Measurements from ENCODE around the gene ZNF787. TPM values are rescaled to one million over a fixed set of nuclear protein-coding genes. Genes with fewer than 3 reads are reported as not detected.

ZNF787 gene
- total and polyA plus RNA-seq, 2 of the 8 experiments (the other 6 are each of a cell fraction or from before 2014, with no cell fraction given): 19.7 to 56.0 TPM

DNA sequence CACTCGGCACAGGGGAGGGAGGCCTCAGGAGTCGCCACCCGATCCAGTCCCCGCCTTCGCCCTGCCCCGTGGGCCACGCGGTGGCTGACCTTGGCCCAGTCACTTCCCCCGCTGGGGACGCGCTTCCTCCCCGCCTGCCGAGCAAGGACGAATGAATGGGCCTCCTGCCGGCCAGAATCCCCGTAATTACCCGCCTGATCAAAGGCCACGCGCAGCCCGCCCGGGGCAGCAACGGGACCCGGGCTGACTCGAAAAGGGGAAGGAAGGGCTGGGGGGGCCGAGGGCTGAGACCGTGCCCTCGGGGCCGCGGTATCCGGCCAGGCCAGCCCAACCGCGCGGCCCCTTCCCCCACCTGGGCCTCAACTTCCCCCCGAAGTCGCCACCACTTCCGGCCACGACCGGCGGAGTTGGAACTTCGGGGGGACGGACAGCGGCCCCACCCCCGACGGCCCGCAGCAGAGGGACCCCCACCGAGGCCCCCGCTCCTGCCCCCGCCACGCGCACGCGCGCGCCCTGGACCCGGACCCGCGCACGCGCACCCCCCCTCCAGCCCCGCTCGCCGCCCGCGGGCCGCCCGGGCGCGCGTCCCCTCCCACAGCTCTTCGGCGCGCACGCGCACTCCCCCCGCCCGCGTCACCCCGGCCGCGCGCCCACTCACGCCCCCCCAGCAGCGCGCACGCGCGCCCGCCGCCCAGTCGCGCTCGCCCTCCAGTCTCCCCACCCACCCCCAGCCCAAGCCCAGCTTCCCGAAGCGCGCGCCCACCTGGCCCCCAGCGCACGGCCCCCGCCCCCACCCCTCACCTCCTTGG is 520 bp downstream of the ZNF787 start (continued):
- peak; percentile 9; the same call in 1 of the 2 replicates for TF ChIP-seq BACH1 (IDR thresholded peaks at IDR 0.05; ENCODE audit: low read length)
- no peak for TF ChIP-seq HDAC2 (IDR thresholded peaks at IDR 0.05; ENCODE audit: borderline replicate concordance in 1 of 2, low read depth in 2 of 2, low read length in 2 of 2)
- TF ChIP-seq, protein P1, sequence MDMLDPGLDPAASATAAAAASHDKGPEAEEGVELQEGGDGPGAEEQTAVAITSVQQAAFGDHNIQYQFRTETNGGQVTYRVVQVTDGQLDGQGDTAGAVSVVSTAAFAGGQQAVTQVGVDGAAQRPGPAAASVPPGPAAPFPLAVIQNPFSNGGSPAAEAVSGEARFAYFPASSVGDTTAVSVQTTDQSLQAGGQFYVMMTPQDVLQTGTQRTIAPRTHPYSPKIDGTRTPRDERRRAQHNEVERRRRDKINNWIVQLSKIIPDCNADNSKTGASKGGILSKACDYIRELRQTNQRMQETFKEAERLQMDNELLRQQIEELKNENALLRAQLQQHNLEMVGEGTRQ (IDR thresholded peaks at IDR 0.05; ENCODE audit: low read length): no peak
- no peak for TF ChIP-seq RFX5 (IDR thresholded peaks at IDR 0.05; ENCODE audit: borderline replicate concordance, low read depth, low read length)
- TF ChIP-seq RNF2 (IDR thresholded peaks at IDR 0.05; ENCODE audit: borderline replicate concordance, low read depth, low read length, missing control alignments, poor library complexity, severe bottlenecking): no peak
- TF ChIP-seq CHD1 (IDR thresholded peaks at IDR 0.05; ENCODE audit: low read depth, low read length): no peak
- TF ChIP-seq TAF1 (IDR thresholded peaks at IDR 0.05; ENCODE audit: low read depth, low read length): peak; percentile 60
- TF ChIP-seq POLR2AphosphoS5 (IDR thresholded peaks at IDR 0.05; ENCODE audit: low read depth, low read length): peak; percentile 16
- no peak for TF ChIP-seq SP1 (IDR thresholded peaks at IDR 0.05; ENCODE audit: low read depth, low read length)
- TF ChIP-seq SIX5 (IDR thresholded peaks at IDR 0.05; ENCODE audit: low read depth, low read length): no peak
- TF ChIP-seq BCL11A (IDR thresholded peaks at IDR 0.05; ENCODE audit: low read depth in 2 of 2, low read length in 2 of 2): no peak
- TF ChIP-seq TEAD4 (IDR thresholded peaks at IDR 0.05; ENCODE audit: low read depth, low read length): no peak
- no peak for TF ChIP-seq SP4 (IDR thresholded peaks at IDR 0.05; ENCODE audit: low read length)

Measured in H1 (cell line).